HepG2 (cell line): ENCODE measurements around the gene METTL23. TPM values are rescaled to one million over a fixed set of nuclear protein-coding genes. Genes with fewer than 3 reads are reported as not detected.

Experiments
- CEBPG ChIP-seq: IDR thresholded peaks from 2 replicates; pipeline ENCODE4 v1.6.1; 2016
- HOXA5 ChIP-seq: sonication (generic); formaldehyde crosslinking; IDR thresholded peaks from 2 replicates; pipeline ENCODE4 v1.4.0; 2020; ENCODE audit warnings: missing genetic modification reagents
- IKZF1 ChIP-seq: fragments of 450-650 bp; IDR thresholded peaks from 2 replicates; pipeline ENCODE4 v1.7.1; 2016
- KDM2A ChIP-seq: sonication (generic); formaldehyde crosslinking; IDR thresholded peaks from 2 replicates; pipeline ENCODE4 v1.4.0; 2020; ENCODE audit warnings: low read depth, missing genetic modification reagents, borderline replicate concordance
- NCOA2 ChIP-seq: sonication (generic); formaldehyde crosslinking; IDR thresholded peaks from 2 replicates; pipeline ENCODE4 v1.8.0; 2022; ENCODE audit warnings: inconsistent platforms
- PAWR ChIP-seq: sonication (generic); formaldehyde crosslinking; IDR thresholded peaks from 2 replicates; pipeline ENCODE4 v1.4.0; 2020; ENCODE audit warnings: missing genetic modification reagents, mild to moderate bottlenecking, borderline replicate concordance
- POGZ ChIP-seq: sonication (generic); formaldehyde crosslinking; IDR thresholded peaks from 2 replicates; pipeline ENCODE4 v1.4.0; 2020; ENCODE audit warnings: mild to moderate bottlenecking, missing genetic modification reagents
- POLR2AphosphoS2 ChIP-seq: IDR thresholded peaks from 2 replicates; pipeline ENCODE4 v1.6.1; 2011; ENCODE audit warnings: low read depth, low read length, improper control_type of control experiment
- RBM22 ChIP-seq: fragments of 200-400 bp; formaldehyde crosslinking; optimal IDR thresholded peaks from 2 replicates; pipeline ENCODE3; 2017; ENCODE audit warnings: mild to moderate bottlenecking, low read length, moderate library complexity
- ZFP36L2 ChIP-seq: sonication (generic); formaldehyde crosslinking; IDR thresholded peaks from 2 replicates; pipeline ENCODE4 v1.4.0; 2020; ENCODE audit warnings: missing genetic modification reagents
- ZNF709 ChIP-seq: sonication (generic); formaldehyde crosslinking; IDR thresholded peaks from 2 replicates; pipeline ENCODE4 v1.5.0; 2020; ENCODE audit warnings: mild to moderate bottlenecking, missing genetic modification reagents
- polyA plus RNA-seq, 8 experiments: library from polyadenylated mRNA; depleted of rRNA in 3 of 8; stranded (reverse) in 7 of 8; unstranded in 1 of 8; fragments of >200 nt; fragmentation: Illumina TruSeq in 4 of 8; extraction: Trizol in 4 of 8; gene quantifications; 2 replicates each; pipeline versions ENCODE4 v1.2.1 to v1.2.3, GENCODE V29; 2011 to 2016; ENCODE audit warnings: low read depth in 4 of 8, missing spikeins in 1 of 8, mixed read lengths in 1 of 8; ENCODE audit not compliant: insufficient read depth in 1 of 8
- total RNA-seq, 5 experiments: library from RNA; depleted of rRNA; stranded (reverse); fragments of >200 nt; fragmentation: Illumina TruSeq; extraction: Trizol; gene quantifications; 2 replicates each; pipeline ENCODE4 v1.2.3, GENCODE V29; 2016; ENCODE audit warnings: low read depth in 1 of 5
- TF ChIP-seq, protein P1 (sequence below): sonication (generic); formaldehyde crosslinking; IDR thresholded peaks from 2 replicates; pipeline ENCODE4 v1.5.0; 2020; ENCODE audit warnings: mild to moderate bottlenecking, missing genetic modification reagents, borderline replicate concordance
- TF ChIP-seq, protein P2 (sequence below): sonication (generic); formaldehyde crosslinking; IDR thresholded peaks from 2 replicates; pipeline ENCODE4 v1.9.0; 2021; ENCODE audit warnings: missing genetic modification reagents, borderline replicate concordance
- TF ChIP-seq, protein P3 (sequence below): sonication (generic); formaldehyde crosslinking; IDR thresholded peaks from 2 replicates; pipeline ENCODE4 v1.5.0; 2020; ENCODE audit warnings: mild to moderate bottlenecking, missing genetic modification reagents, borderline replicate concordance
- TF ChIP-seq, protein P4 (sequence below): sonication (generic); formaldehyde crosslinking; IDR thresholded peaks from 2 replicates; pipeline ENCODE4 v1.5.1; 2020; ENCODE audit warnings: missing genetic modification reagents, mild to moderate bottlenecking, borderline replicate concordance

The METTL23 gene
- total and polyA plus RNA-seq, 2 of the 13 experiments (the other 11 are each of a cell fraction or from before 2014, with no cell fraction given): 39.9 to 104 TPM

DNA sequence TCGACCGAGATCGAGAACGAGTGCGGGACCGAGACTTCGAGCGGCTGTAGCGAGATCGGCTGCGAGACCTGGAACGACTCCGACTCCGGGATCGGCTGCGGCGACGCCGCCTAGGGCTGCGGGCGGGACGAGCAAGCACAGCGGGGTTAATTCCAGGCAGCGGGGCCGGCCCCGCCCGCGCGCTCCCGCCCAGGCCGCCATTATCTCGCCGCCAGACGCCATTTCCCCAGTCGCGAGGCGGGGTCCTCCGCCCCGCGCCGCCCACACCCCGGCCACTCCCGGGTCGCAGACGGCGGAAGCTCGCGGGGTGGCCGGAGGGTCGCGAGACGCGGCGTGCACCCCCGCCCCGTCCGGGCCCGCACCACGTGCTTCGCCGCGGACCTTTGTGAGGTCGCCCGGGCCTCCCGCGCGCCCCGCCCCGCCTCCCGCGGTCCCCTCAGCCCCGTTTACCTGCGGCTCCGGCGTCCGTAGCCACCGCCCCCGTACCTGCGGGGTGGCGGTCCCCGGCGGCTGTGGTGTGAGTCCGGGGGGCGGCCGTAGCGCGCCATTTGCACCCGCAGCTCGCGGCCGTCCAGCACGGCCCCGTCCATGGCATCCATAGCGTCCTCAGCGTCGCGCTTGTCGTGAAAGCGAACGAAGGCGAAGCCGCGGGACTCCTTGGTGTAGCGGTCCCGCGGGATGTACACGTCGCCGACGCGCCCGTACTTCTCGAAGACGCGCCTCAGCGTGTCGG lies 9.9 kb downstream of the METTL23 start (continued):
- TF ChIP-seq, protein P1, sequence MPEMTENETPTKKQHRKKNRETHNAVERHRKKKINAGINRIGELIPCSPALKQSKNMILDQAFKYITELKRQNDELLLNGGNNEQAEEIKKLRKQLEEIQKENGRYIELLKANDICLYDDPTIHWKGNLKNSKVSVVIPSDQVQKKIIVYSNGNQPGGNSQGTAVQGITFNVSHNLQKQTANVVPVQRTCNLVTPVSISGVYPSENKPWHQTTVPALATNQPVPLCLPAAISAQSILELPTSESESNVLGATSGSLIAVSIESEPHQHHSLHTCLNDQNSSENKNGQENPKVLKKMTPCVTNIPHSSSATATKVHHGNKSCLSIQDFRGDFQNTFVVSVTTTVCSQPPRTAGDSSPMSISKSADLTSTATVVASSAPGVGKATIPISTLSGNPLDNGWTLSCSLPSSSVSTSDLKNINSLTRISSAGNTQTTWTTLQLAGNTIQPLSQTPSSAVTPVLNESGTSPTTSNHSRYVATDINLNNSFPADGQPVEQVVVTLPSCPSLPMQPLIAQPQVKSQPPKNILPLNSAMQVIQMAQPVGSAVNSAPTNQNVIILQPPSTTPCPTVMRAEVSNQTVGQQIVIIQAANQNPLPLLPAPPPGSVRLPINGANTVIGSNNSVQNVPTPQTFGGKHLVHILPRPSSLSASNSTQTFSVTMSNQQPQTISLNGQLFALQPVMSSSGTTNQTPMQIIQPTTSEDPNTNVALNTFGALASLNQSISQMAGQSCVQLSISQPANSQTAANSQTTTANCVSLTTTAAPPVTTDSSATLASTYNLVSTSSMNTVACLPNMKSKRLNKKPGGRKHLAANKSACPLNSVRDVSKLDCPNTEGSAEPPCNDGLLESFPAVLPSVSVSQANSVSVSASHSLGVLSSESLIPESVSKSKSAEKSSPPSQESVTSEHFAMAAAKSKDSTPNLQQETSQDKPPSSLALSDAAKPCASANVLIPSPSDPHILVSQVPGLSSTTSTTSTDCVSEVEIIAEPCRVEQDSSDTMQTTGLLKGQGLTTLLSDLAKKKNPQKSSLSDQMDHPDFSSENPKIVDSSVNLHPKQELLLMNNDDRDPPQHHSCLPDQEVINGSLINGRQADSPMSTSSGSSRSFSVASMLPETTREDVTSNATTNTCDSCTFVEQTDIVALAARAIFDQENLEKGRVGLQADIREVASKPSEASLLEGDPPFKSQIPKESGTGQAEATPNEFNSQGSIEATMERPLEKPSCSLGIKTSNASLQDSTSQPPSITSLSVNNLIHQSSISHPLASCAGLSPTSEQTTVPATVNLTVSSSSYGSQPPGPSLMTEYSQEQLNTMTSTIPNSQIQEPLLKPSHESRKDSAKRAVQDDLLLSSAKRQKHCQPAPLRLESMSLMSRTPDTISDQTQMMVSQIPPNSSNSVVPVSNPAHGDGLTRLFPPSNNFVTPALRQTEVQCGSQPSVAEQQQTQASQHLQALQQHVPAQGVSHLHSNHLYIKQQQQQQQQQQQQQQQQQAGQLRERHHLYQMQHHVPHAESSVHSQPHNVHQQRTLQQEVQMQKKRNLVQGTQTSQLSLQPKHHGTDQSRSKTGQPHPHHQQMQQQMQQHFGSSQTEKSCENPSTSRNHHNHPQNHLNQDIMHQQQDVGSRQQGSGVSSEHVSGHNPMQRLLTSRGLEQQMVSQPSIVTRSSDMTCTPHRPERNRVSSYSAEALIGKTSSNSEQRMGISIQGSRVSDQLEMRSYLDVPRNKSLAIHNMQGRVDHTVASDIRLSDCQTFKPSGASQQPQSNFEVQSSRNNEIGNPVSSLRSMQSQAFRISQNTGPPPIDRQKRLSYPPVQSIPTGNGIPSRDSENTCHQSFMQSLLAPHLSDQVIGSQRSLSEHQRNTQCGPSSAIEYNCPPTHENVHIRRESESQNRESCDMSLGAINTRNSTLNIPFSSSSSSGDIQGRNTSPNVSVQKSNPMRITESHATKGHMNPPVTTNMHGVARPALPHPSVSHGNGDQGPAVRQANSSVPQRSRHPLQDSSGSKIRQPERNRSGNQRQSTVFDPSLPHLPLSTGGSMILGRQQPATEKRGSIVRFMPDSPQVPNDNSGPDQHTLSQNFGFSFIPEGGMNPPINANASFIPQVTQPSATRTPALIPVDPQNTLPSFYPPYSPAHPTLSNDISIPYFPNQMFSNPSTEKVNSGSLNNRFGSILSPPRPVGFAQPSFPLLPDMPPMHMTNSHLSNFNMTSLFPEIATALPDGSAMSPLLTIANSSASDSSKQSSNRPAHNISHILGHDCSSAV (CRISPR knock-in tag): no peak
- TF ChIP-seq NCOA2 (CRISPR knock-in tag) (no peak; the same call in 1 of the 2 replicates), POLR2AphosphoS2 (no peak), CEBPG (no peak), IKZF1 (no peak), HOXA5 (CRISPR knock-in tag) (peak; percentile 36; the same call in 1 of the 2 replicates), ZNF709 (CRISPR knock-in tag) (peak; percentile 81), POGZ (CRISPR knock-in tag) (no peak), PAWR (CRISPR knock-in tag) (no peak), KDM2A (CRISPR knock-in tag) (peak; percentile 12; the same call in 1 of the 2 replicates), ZFP36L2 (CRISPR knock-in tag) (no peak), RBM22 (no peak)
- TF ChIP-seq, protein P2, sequence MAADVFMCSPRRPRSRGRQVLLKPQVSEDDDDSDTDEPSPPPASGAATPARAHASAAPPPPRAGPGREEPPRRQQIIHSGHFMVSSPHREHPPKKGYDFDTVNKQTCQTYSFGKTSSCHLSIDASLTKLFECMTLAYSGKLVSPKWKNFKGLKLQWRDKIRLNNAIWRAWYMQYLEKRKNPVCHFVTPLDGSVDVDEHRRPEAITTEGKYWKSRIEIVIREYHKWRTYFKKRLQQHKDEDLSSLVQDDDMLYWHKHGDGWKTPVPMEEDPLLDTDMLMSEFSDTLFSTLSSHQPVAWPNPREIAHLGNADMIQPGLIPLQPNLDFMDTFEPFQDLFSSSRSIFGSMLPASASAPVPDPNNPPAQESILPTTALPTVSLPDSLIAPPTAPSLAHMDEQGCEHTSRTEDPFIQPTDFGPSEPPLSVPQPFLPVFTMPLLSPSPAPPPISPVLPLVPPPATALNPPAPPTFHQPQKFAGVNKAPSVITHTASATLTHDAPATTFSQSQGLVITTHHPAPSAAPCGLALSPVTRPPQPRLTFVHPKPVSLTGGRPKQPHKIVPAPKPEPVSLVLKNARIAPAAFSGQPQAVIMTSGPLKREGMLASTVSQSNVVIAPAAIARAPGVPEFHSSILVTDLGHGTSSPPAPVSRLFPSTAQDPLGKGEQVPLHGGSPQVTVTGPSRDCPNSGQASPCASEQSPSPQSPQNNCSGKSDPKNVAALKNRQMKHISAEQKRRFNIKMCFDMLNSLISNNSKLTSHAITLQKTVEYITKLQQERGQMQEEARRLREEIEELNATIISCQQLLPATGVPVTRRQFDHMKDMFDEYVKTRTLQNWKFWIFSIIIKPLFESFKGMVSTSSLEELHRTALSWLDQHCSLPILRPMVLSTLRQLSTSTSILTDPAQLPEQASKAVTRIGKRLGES (CRISPR knock-in tag): no peak
- TF ChIP-seq, protein P3, sequence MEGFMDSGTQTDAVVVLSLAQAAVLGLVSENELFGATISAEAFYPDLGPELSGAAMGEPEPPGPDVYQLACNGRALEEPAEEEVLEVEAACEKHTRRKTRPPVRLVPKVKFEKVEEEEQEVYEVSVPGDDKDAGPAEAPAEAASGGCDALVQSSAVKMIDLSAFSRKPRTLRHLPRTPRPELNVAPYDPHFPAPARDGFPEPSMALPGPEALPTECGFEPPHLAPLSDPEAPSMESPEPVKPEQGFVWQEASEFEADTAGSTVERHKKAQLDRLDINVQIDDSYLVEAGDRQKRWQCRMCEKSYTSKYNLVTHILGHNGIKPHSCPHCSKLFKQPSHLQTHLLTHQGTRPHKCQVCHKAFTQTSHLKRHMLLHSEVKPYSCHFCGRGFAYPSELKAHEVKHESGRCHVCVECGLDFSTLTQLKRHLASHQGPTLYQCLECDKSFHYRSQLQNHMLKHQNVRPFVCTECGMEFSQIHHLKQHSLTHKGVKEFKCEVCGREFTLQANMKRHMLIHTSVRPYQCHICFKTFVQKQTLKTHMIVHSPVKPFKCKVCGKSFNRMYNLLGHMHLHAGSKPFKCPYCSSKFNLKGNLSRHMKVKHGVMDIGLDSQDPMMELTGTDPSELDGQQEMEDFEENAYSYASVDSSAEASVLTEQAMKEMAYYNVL (CRISPR knock-in tag): no peak
- TF ChIP-seq, protein P4, sequence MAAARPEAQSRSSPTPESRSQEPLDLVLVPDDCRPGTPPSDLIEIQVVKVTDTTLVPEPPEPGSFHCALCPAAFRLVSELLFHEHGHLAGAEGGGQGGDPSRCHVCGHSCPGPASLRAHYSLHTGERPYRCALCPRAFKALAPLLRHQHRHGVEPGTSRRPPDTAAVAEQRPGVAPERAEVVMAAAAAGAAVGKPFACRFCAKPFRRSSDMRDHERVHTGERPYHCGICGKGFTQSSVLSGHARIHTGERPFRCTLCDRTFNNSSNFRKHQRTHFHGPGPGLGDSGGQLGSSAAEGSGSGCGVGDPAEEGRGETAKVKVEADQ: 0 out of 2 replicates have a peak, but pooled peaks have one; percentile 1
